GM10248 (cell line): ENCODE results near the gene PDLIM5.

ENCODE experiments used
- CTCF ChIA-PET: fragments of 300-600 bp; sonication (Branson Sonifier 250); formaldehyde crosslinking; extraction: SDS; loops from one replicate; lab custom pipeline; 2021; ENCODE audit warnings: antibody characterized with exemption; lab: Yijun Ruan, JAX
- POLR2A ChIA-PET: fragments of 350-650 bp; sonication (Branson Sonifier 250); formaldehyde crosslinking; extraction: SDS; loops from one replicate; lab custom pipeline; 2020; ENCODE audit warnings: antibody characterized with exemption; lab: Yijun Ruan, JAX
- DNase-seq: peaks from one replicate; pipeline ENCODE4 v3.0.0; 2012; ENCODE audit errors: extremely low spot score
- CTCF ChIP-seq: IDR thresholded peaks from 2 replicates; pipeline ENCODE4 v1.5.1; 2012; ENCODE audit warnings: mild to moderate bottlenecking, low read depth; ENCODE audit errors: extremely low read depth, missing control alignments, control extremely low read depth

The PDLIM5 gene

GRCh38 chr4:94454405-94454804, 2.7 kb downstream of the PDLIM5 start:
- no peak for TF ChIP-seq CTCF
- ChIA-PET CTCF (interaction anchor here (2.4 kb wide), 1 partner anchor 47 kb away, joined by 6 read pairs; no protein-coding TSS in a partner anchor), POLR2A (no interaction called here)
- no peak for DNase-seq

- DNase-seq: no peak
- no peak for TF ChIP-seq CTCF
- ChIA-PET CTCF (interaction anchor here (0.9 to 2.4 kb wide), 4 partner anchors 8 to 65 kb away, joined by 3 to 6 read pairs (median 3); no protein-coding TSS in a partner anchor), POLR2A (no interaction called here)
Observed at GRCh38 chr4:94455081-94455480, 3.3 kb downstream of the PDLIM5 start.

GRCh38 chr4:94457692-94458106, 6.0 kb downstream of the PDLIM5 start:
- no peak for TF ChIP-seq CTCF
- ChIA-PET CTCF (no interaction called here), POLR2A (no interaction called here)
- DNase-seq: no peak

- ChIA-PET CTCF (no interaction called here), POLR2A (no interaction called here)
- no peak for TF ChIP-seq CTCF
- DNase-seq: no peak
Observed at GRCh38 chr4:94458682-94459081, 6.9 kb downstream of the PDLIM5 start.

GRCh38 chr4:94459462-94460161, 7.9 kb downstream of the PDLIM5 start:
- no peak for DNase-seq
- no peak for TF ChIP-seq CTCF
- POLR2A ChIA-PET: no interaction called here
- CTCF ChIA-PET: no interaction called here

- ChIA-PET CTCF (interaction anchor here (2.1 kb wide), 1 partner anchor 9 kb away, joined by 6 read pairs; no protein-coding TSS in a partner anchor), POLR2A (interaction anchor here (0.7 kb wide), 1 partner anchor 48 kb away, joined by 3 read pairs; no protein-coding TSS in a partner anchor)
- no peak for TF ChIP-seq CTCF
- no peak for DNase-seq
Observed at GRCh38 chr4:94461506-94461905, 9.8 kb downstream of the PDLIM5 start.
